Fibroblast of skin of right biceps (primary cell): Measurements from ENCODE around the gene PPIC.

Experiments used
- DNase-seq: peaks from one replicate; pipeline ENCODE4 v3.0.0-alpha.2; 2013

The PPIC gene

GRCh38 chr5:123036391-123037103, at the start of gene PPIC:
PPIC (minus strand) TSS chr5:123036725; CDS start chr5:123036625, 100 bp downstream.
- DNase-seq = peak; percentile 82

- no peak for DNase-seq
Measured at GRCh38 chr5:123085638-123086286, 49.2 kb upstream of the PPIC start.

GRCh38 chr5:123084730-123085605, 48.4 kb upstream of the PPIC start:
- DNase-seq = no peak

- no peak for DNase-seq
Measured at GRCh38 chr5:123083298-123083697, 46.8 kb upstream of the PPIC start.

- no peak for DNase-seq
Measured at GRCh38 chr5:123080215-123080614, 43.7 kb upstream of the PPIC start.

- DNase-seq = no peak
Measured at GRCh38 chr5:123075521-123076163, 39.1 kb upstream of the PPIC start.

GRCh38 chr5:123068368-123068938, 31.9 kb upstream of the PPIC start:
- no peak for DNase-seq

- no peak for DNase-seq
Measured at GRCh38 chr5:123066016-123066415, 29.5 kb upstream of the PPIC start.

- DNase-seq = no peak
Measured at GRCh38 chr5:123059455-123059854, 22.9 kb upstream of the PPIC start.

- no peak for DNase-seq
Measured at GRCh38 chr5:123051206-123051605, 14.7 kb upstream of the PPIC start.

- peak; percentile 38 for DNase-seq
Measured at GRCh38 chr5:123047706-123048105, 11.2 kb upstream of the PPIC start.

GRCh38 chr5:123046222-123046621, 9.7 kb upstream of the PPIC start:
- no peak for DNase-seq

- no peak for DNase-seq
Measured at GRCh38 chr5:123044926-123045617, 8.5 kb upstream of the PPIC start.

GRCh38 chr5:123039673-123040072, 3.1 kb upstream of the PPIC start:
- no peak for DNase-seq

- no peak for DNase-seq
Measured at GRCh38 chr5:123037104-123037418, 536 bp upstream of the PPIC start.

GRCh38 chr5:123035918-123036390, 571 bp downstream of the PPIC start:
- DNase-seq = peak; percentile 45

- DNase-seq = peak; percentile 36
Measured at GRCh38 chr5:123035360-123035917, 1.1 kb downstream of the PPIC start.

- DNase-seq = no peak
Measured at GRCh38 chr5:123033157-123033671, 3.3 kb downstream of the PPIC start.

GRCh38 chr5:123028222-123028621, 8.3 kb downstream of the PPIC start:
- DNase-seq = no peak

- no peak for DNase-seq
Measured at GRCh38 chr5:123014689-123015088, 21.8 kb downstream of the PPIC start.

GRCh38 chr5:123012321-123012720, 24.2 kb downstream of the PPIC start:
- peak; percentile 53 for DNase-seq

GRCh38 chr5:123007754-123008153, 28.8 kb downstream of the PPIC start:
- DNase-seq = no peak
